Peyer's patch (tissue), 4 donors: ENCODE data around the gene RNLS.

Source experiments
- CTCF ChIP-seq, 6 experiments: fragments of 450-650 bp in 4 of 6; fragments of 200-600 bp in 2 of 6; sonication (generic) in 1 of 6; IDR thresholded peaks; one replicate each; pipeline ENCODE4 v1.5.1; 2017 to 2019; ENCODE audit warnings: antibody characterized with exemption in 6 of 6, mild to moderate bottlenecking in 3 of 6, moderate library complexity in 1 of 6
- POLR2A ChIP-seq, 2 donors: fragments of 450-650 bp; IDR thresholded peaks; one replicate each; pipeline ENCODE4 v1.5.1; 2017; ENCODE audit warnings: antibody characterized with exemption in 2 of 2, mild to moderate bottlenecking in 2 of 2, moderate library complexity in 2 of 2

DNA sequence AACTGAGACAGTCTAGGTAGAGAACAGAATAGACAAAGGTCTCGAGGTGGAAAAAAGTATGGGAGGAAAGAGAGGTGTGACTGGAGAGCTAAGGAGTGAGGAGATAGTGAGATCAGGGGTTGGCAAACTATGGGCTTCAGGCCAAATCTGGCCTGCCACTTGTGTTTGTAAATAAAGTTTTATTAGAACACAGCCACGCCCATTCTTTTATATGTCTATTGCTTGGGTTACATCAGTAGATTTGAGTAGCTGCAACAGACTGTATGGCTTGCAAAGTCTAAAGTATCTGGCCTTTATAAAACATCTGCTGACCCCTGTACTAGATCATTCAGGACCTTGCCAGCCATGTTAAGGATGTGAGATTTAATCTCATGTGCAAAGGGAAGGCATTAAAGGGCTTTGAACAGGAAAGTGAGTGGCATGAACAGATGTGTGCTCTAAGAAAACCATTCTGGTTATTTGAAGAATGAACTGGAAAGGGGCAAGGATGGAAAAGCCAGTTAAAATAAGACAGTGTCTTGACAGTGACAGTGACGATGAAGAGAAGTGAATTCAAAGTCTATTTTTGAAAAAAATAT lies 240.3 kb downstream of the RNLS start:
- no peak for TF ChIP-seq POLR2A (IDR thresholded peaks at IDR 0.05)
- no peak for TF ChIP-seq CTCF (IDR thresholded peaks at IDR 0.05)
